GM12865 (cell line): ENCODE results near the gene ANKRD28.

Experiments
- DNase-seq: peaks from one replicate; pipeline ENCODE4 v3.0.0; 2010; ENCODE audit warnings: low read depth
- H3K4me3 ChIP-seq: 2 replicates; pipeline ENCODE4 v1.5.1; 2011; ENCODE audit warnings: mild to moderate bottlenecking, low read depth, low read length, control low read depth
- TF ChIP-seq, protein P1 (sequence below): IDR thresholded peaks from 2 replicates; pipeline ENCODE4 v1.5.1; 2011; ENCODE audit warnings: low read length, control low read depth, low read depth, inconsistent platforms; ENCODE audit not compliant: insufficient read depth; ENCODE audit errors: missing control alignments

Gene ANKRD28

DNA sequence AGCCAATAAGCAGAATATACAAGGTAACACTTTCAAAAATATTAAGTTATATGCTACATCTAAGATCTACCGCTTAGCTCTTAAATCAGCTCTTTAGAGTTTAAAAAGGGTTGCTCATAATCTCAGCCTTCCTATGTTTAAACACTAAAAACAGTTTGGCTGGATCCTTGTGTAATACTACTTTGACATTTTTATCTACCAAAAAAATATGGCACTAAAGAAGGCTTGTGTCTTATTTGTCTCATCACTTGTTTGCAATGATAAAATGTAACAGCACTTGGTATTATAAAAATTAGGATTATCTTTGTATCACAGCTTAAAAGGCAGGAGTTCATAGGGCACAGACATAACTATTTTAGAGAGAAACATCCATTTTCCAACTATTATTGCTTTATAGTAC lies 9.8 kb downstream of the ANKRD28 start:
- TF ChIP-seq, protein P1, sequence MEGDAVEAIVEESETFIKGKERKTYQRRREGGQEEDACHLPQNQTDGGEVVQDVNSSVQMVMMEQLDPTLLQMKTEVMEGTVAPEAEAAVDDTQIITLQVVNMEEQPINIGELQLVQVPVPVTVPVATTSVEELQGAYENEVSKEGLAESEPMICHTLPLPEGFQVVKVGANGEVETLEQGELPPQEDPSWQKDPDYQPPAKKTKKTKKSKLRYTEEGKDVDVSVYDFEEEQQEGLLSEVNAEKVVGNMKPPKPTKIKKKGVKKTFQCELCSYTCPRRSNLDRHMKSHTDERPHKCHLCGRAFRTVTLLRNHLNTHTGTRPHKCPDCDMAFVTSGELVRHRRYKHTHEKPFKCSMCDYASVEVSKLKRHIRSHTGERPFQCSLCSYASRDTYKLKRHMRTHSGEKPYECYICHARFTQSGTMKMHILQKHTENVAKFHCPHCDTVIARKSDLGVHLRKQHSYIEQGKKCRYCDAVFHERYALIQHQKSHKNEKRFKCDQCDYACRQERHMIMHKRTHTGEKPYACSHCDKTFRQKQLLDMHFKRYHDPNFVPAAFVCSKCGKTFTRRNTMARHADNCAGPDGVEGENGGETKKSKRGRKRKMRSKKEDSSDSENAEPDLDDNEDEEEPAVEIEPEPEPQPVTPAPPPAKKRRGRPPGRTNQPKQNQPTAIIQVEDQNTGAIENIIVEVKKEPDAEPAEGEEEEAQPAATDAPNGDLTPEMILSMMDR = no peak
- no peak for DNase-seq
- no peak overlapping the region for H3K4me3 ChIP-seq

DNA sequence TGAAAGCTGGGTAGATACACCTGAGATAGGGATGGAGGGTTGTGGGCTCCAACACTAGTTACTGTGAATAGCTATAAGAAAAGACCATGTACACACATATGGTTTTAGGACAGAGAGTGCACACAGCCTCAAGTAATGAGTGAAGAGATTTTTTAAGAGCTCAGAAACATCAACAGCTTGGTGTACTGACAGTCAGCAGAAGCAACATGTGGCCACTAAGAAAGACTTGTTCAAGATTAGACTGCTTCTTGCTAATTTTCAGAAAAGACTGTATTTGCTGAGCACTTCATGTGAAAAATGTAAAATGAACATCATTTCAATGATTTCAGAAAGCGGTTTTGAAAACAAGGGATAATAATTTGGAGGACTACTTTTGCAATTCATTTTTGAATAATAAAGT lies 10.3 kb downstream of the ANKRD28 start:
- no peak overlapping the region for H3K4me3 ChIP-seq
- no peak for DNase-seq
- TF ChIP-seq, protein P1 = no peak

DNA sequence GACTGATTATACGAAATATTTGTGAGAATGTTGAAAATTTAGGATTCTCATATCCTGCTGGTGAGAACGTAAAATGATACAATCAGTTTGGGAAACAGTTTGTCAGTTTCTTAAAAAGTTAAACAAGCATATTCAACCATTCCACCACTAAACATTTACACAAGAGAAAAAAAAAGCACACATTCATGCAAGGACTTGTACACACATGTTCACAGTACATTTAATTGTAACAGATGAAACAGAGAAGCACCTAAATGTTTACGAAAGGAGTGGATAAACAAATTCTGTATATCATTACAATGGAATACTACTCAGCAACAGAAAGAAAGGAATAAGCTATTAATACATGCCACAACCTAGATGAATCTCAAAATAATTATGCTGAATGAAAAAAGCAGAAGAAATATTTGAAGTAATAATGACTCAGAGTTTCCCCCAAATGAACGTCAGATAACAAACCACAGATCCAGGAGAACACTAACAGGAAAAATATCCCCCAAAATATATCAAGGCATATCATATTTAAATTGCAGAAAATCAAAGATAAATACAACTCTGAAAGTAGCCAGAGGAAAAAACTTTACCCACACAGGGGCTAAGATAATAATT lies 14.3 kb downstream of the ANKRD28 start:
- TF ChIP-seq, protein P1 = no peak
- DNase-seq = no peak
- no peak overlapping the region for H3K4me3 ChIP-seq

DNA sequence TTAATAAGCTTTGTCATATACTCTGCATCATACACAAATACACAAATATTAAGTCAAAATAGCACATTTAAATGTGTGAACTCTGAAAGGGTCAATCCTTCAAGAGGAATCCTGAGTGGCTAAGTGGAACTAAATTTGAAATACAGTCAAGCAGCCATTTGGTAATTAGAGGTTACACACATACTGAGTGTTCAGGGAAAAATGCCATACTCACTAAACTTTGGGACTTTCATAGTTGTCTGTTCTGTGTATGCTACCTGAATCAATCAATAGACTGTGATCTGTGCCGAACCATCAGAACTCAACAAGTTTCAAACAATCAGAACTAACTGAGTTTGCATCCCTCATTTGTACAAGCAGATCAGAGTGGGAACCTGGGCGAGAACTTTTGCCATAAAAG lies 15.3 kb downstream of the ANKRD28 start:
- H3K4me3 ChIP-seq = no peak overlapping the region
- TF ChIP-seq, protein P1 = no peak
- no peak for DNase-seq

DNA sequence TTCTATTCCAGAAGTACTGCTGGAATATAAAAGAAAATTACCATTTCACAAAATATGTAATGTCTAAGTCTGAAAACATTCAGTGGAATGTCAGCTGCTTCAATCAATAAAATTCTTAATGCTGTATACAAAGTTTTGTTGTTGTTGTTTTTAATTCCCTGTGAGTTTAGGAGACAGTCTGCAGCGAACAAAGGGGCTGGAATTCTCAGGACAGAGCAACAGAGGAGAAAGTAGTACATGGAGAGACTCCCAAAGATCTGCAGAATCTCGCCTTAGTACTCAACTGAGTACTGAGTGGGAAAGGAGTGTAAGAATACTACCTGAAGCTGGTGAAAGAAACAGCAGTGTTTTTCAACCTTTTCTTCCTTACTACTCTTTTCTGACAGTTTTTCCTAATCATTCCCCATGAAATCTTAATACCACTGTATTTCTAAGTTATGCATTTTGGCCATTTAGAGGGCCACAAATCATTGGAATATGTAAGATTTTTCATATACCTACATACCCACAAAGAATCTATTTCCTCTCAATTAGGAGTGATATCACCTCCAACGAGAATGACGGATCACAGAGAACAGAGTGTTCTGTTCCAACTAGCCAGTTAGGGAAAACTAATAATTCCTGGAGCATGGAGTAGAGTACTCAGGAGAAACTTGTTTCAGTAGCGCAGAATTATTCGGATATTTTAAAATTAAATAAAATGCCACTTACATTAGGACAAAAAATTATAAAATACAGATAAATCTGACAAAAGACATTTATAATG lies 16.0 kb downstream of the ANKRD28 start:
- TF ChIP-seq, protein P1 = no peak
- no peak overlapping the region for H3K4me3 ChIP-seq
- DNase-seq = no peak

DNA sequence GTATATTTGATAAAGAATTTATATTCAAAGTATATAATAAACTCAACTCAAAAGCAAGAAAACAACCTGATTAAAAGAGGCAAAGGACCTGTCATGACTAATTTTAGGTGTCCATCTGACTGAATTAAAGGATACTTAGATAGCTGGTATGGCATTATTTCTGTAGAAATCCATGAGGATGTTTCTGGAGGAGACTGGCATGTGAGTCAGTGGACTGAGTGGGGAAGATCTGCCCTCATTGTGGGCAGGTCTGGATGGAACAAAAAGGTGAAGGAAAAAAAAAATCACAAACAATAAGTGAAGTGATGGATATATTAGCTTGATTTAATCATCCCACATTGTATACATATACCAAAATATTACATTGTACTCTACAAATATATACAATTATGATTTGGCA lies 16.6 kb downstream of the ANKRD28 start:
- H3K4me3 ChIP-seq = no peak overlapping the region
- TF ChIP-seq, protein P1 = no peak
- DNase-seq = no peak

DNA sequence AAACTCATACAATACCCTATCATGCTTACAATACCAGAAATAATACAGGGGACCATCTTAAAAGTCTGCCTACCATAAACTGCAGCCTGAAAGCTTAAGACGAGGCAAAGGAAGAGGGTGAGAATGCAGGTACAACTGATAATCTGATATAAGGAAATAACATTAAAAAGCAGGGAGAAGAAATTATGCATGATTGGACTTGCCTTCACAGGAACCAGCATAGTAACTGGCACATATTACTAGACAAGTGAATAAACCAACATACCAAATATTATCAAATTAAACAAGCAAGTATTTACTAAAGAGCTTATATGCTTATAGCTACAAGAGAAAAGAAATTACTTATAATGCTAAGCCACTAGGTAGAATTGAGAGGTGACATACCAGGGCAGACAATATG lies 18.7 kb downstream of the ANKRD28 start:
- DNase-seq = no peak
- H3K4me3 ChIP-seq = no peak overlapping the region
- TF ChIP-seq, protein P1 = no peak
